ENCODE results near the gene RDX.
A peak's percentile ranks its signal among the peaks of the same experiment; 100 is the strongest.
"Not testable (repeated sequence)": the region's sequence is repeated elsewhere in the genome, so short reads cannot be mapped to it uniquely, and the experiment has no call there.

RDX gene

GRCh38 chr11:110269996-110270395 lies 26.4 kb downstream of the RDX start:
- no peak for DNase-seq

- DNase-seq = no peak
Measured at GRCh38 chr11:110268441-110268840, 28.0 kb downstream of the RDX start.

- no peak for DNase-seq
Measured at GRCh38 chr11:110262072-110262403, 34.4 kb downstream of the RDX start.

GRCh38 chr11:110261195-110262071 lies 35.0 kb downstream of the RDX start:
- DNase-seq = no peak

- no peak for DNase-seq
Measured at GRCh38 chr11:110253525-110253924, 42.9 kb downstream of the RDX start.

GRCh38 chr11:110251836-110252235 lies 44.6 kb downstream of the RDX start:
- no peak for DNase-seq

- DNase-seq = no peak
Measured at GRCh38 chr11:110250168-110250567, 46.2 kb downstream of the RDX start.

GRCh38 chr11:110249766-110250165 lies 46.6 kb downstream of the RDX start:
- DNase-seq = no peak

- no peak for DNase-seq
Measured at GRCh38 chr11:110249066-110249465, 47.3 kb downstream of the RDX start.

- DNase-seq = no peak
Measured at GRCh38 chr11:110243791-110244190, 52.6 kb downstream of the RDX start.

GRCh38 chr11:110242746-110243145 lies 53.7 kb downstream of the RDX start:
- DNase-seq = no peak

GRCh38 chr11:110242188-110242587 lies 54.2 kb downstream of the RDX start:
- DNase-seq = no peak

- no peak for DNase-seq
Measured at GRCh38 chr11:110235966-110236365, 60.4 kb downstream of the RDX start.

- no peak for DNase-seq
Measured at GRCh38 chr11:110230377-110230776, 66.0 kb downstream of the RDX start.

GRCh38 chr11:110219006-110219785 lies 77.2 kb downstream of the RDX start:
- DNase-seq = no peak

- no peak for DNase-seq
Measured at GRCh38 chr11:110217936-110218335, 78.5 kb downstream of the RDX start.

GRCh38 chr11:110217223-110217877 lies 79.1 kb downstream of the RDX start:
- DNase-seq = peak; percentile 37

- DNase-seq = not testable (repeated sequence)
Measured at GRCh38 chr11:110209313-110209694, 87.1 kb downstream of the RDX start.

- DNase-seq = peak; percentile 34
Measured at GRCh38 chr11:110208678-110209312, 87.6 kb downstream of the RDX start.

GRCh38 chr11:110207123-110207522 lies 89.3 kb downstream of the RDX start:
- DNase-seq = no peak

- DNase-seq = no peak
Measured at GRCh38 chr11:110200836-110201235, 95.6 kb downstream of the RDX start.

- DNase-seq = no peak
Measured at GRCh38 chr11:110200241-110200640, 96.2 kb downstream of the RDX start.
